Measurements from ENCODE around the gene ITGA2B.

- TF ChIP-seq SUZ12 (IDR thresholded peaks at IDR 0.05) (no peak), FOXM1 (IDR thresholded peaks at IDR 0.05; ENCODE audit: borderline replicate concordance) (no peak), TARDBP (IDR thresholded peaks at IDR 0.05) (no peak), L3MBTL2 (conservative IDR thresholded peaks at IDR 0.05) (no peak), ZNF384 (IDR thresholded peaks at IDR 0.05) (no peak), SP1 (IDR thresholded peaks at IDR 0.05) (no peak), ELF4 (IDR thresholded peaks at IDR 0.05) (no peak)
These were observed 40.5 kb downstream of the ITGA2B start for GRCh38 chr17:44348988-44349364.
